K562 (cell line): ENCODE results near the gene CELSR1. TPM values are rescaled to one million over a fixed set of nuclear protein-coding genes. Genes with fewer than 3 reads are reported as not detected.

ENCODE experiments used
- ATAC-seq: fragments of 200-7000 bp; cut with Tn5 transposase; 3 replicates; pipeline ENCODE4 v1.9.1; 2020; ENCODE audit warnings: moderate library complexity
- BruUV-seq: library from RNA; stranded (reverse); fragments of 400-500 nt; replicated peaks from 2 replicates; lab custom pipeline; 2021; lab: Mats Ljungman, UMichigan
- CTCF ChIA-PET: fragments of 300-600 bp; formaldehyde crosslinking; extraction: SDS; loops from one replicate; lab custom pipeline; 2021; ENCODE audit warnings: low intra/inter-chr PET ratio; lab: Yijun Ruan, JAX
- POLR2A ChIA-PET: fragments of 300-600, 350-650 bp; sonication (Branson Sonifier 250); formaldehyde crosslinking; extraction: SDS; loops from one replicate; lab custom pipeline; 2021; ENCODE audit warnings: antibody characterized with exemption, inconsistent platforms; lab: Yijun Ruan, JAX
- DNase-seq, 4 experiments: peaks; one replicate each; pipeline versions ENCODE4 v3.0.0 to v3.0.0-alpha.2; 2011 to 2018; ENCODE audit warnings: low spot score in 3 of 4, mixed read lengths in 3 of 4; ENCODE audit errors: extremely low read depth in 1 of 4
- FAIRE-seq: peaks from 2 replicates; lab custom pipeline; 2011; peaks lifted over from hg19 to GRCh38; lab: Jason Lieb, UNC
- H2AFZ ChIP-seq: 2 replicates; pipeline ENCODE4 v1.6.0; 2011; ENCODE audit warnings: low read depth, low read length, control low read depth, inconsistent platforms
- H3K27ac ChIP-seq: fragments of 200-600 bp; 3 replicates; pipeline ENCODE4 v1.8.0; 2011; ENCODE audit warnings: low read depth, mild to moderate bottlenecking, control low read depth, inconsistent platforms, low read length, moderate library complexity, mixed read lengths; ENCODE audit errors: extremely low read depth
- H3K27me3 ChIP-seq, 2 experiments: fragments of 300-600 bp in 1 of 2; 2 replicates in 1 of 2; 3 replicates in 1 of 2; pipeline versions ENCODE4 v1.6.0 to v1.8.0; 2011; ENCODE audit warnings: inconsistent platforms in 2 of 2, low read length in 2 of 2, mild to moderate bottlenecking in 1 of 2, mixed read lengths in 1 of 2, moderate library complexity in 1 of 2; ENCODE audit not compliant: control insufficient read depth in 2 of 2, insufficient read depth in 2 of 2
- H3K36me3 ChIP-seq: fragments of 300-600 bp; 3 replicates; pipeline ENCODE4 v1.8.0; 2011; ENCODE audit warnings: mild to moderate bottlenecking, low read length, inconsistent platforms; ENCODE audit not compliant: control insufficient read depth, insufficient read depth
- H3K4me1 ChIP-seq, 2 experiments: fragments of 200-600 bp in 1 of 2; replicated peaks in 1 of 2; 2 replicates in 1 of 2; 3 replicates in 1 of 2; pipeline versions ENCODE4 v1.5.1 to v1.8.0; 2011; ENCODE audit warnings: inconsistent platforms in 2 of 2, low read length in 2 of 2, mild to moderate bottlenecking in 1 of 2, mixed read lengths in 1 of 2, moderate library complexity in 1 of 2; ENCODE audit not compliant: control insufficient read depth in 2 of 2, insufficient read depth in 2 of 2
- H3K4me2 ChIP-seq: 2 replicates; pipeline ENCODE4 v1.6.1; 2011; ENCODE audit warnings: low read length, control low read depth, inconsistent platforms, mixed read lengths; ENCODE audit not compliant: insufficient read depth
- H3K4me3 ChIP-seq: fragments of 200-600 bp; sonication (generic), shearing (Covaris generic); 2 replicates; pipeline ENCODE4 v1.5.1; 2016; ENCODE audit warnings: control low read depth, inconsistent platforms
- H3K79me2 ChIP-seq: fragments of 200-600 bp; 3 replicates; pipeline ENCODE4 v1.8.0; 2011; ENCODE audit warnings: low read length, inconsistent platforms; ENCODE audit not compliant: control insufficient read depth, insufficient read depth
- H3K9ac ChIP-seq, 2 experiments: 2 replicates each; pipeline versions ENCODE4 v1.6.0 to v1.6.1; 2011; ENCODE audit warnings: low read depth in 2 of 2, low read length in 2 of 2, control low read depth in 1 of 2, inconsistent platforms in 1 of 2, mild to moderate bottlenecking in 1 of 2, mixed read lengths in 1 of 2; ENCODE audit not compliant: insufficient read depth in 1 of 2
- H3K9me1 ChIP-seq: one replicate; pipeline ENCODE4 v1.6.0; 2011; ENCODE audit warnings: inconsistent platforms, mild to moderate bottlenecking, low read length, moderate library complexity; ENCODE audit not compliant: control insufficient read depth, insufficient read depth
- H3K9me3 ChIP-seq: replicated peaks from 2 replicates; pipeline ENCODE4 v1.5.1; 2011; ENCODE audit warnings: low read depth, low read length, inconsistent platforms; ENCODE audit not compliant: control insufficient read depth, insufficient read depth
- H4K20me1 ChIP-seq: replicated peaks from 2 replicates; pipeline ENCODE4 v1.6.1; 2011; ENCODE audit warnings: low read length, inconsistent platforms, mixed read lengths; ENCODE audit not compliant: control insufficient read depth, insufficient read depth
- ELF2 ChIP-seq: fragments of 250-450 bp; sonication (Bioruptor Pico); IDR thresholded peaks from 2 replicates; pipeline ENCODE4 v1.5.0; 2021; ENCODE audit warnings: mild to moderate bottlenecking
- ERF ChIP-seq: fragments of 450-650 bp; formaldehyde crosslinking; IDR thresholded peaks from 2 replicates; pipeline ENCODE4 v1.4.0; 2020; ENCODE audit warnings: mild to moderate bottlenecking, mixed read lengths
- ESRRB ChIP-seq: fragments of 250-450 bp; sonication (Bioruptor Pico); IDR thresholded peaks from 2 replicates; pipeline ENCODE4 v1.5.0; 2020; ENCODE audit warnings: mild to moderate bottlenecking, moderate library complexity, borderline replicate concordance
- HNRNPL ChIP-seq: fragments of 200-400 bp; formaldehyde crosslinking; IDR thresholded peaks from 2 replicates; pipeline ENCODE4 v1.6.1; 2017; ENCODE audit warnings: low read depth, mild to moderate bottlenecking, low read length
- MAFF ChIP-seq: IDR thresholded peaks from 2 replicates; pipeline ENCODE4 v1.6.1; 2012; ENCODE audit warnings: low read length, improper control_type of control experiment
- MYC ChIP-seq, 2 experiments: fragments of 250-450 bp in 1 of 2; sonication (Bioruptor Pico) in 1 of 2; IDR thresholded peaks; 2 replicates each; pipeline versions ENCODE4 v1.5.1 to v1.6.1; 2012 to 2021; ENCODE audit warnings: low read depth in 2 of 2, borderline replicate concordance in 1 of 2, improper control_type of control experiment in 1 of 2, low read length in 1 of 2, mild to moderate bottlenecking in 1 of 2, moderate library complexity in 1 of 2
- RAD21 ChIP-seq, 2 experiments: fragments of 250-450 bp in 1 of 2; fragments of 450-650 bp in 1 of 2; sonication (Bioruptor Pico) in 1 of 2; formaldehyde crosslinking in 1 of 2; IDR thresholded peaks in 1 of 2; conservative IDR thresholded peaks in 1 of 2; 2 replicates each; pipeline versions ENCODE4 v1.4.0 to v1.8.0; 2020 to 2022; ENCODE audit warnings: mild to moderate bottlenecking in 2 of 2, moderate library complexity in 1 of 2
- SIN3A ChIP-seq, 2 experiments: fragments of 150-350 bp in 1 of 2; IDR thresholded peaks; 2 replicates each; pipeline ENCODE4 v1.6.1; 2011 to 2016; ENCODE audit warnings: borderline replicate concordance in 2 of 2, low read depth in 2 of 2, low read length in 2 of 2, mild to moderate bottlenecking in 2 of 2, moderate library complexity in 2 of 2; ENCODE audit not compliant: control insufficient read depth in 1 of 2
- TAL1 ChIP-seq: fragments of 450-650 bp; IDR thresholded peaks from 2 replicates; pipeline ENCODE4 v1.6.1; 2016; ENCODE audit warnings: mild to moderate bottlenecking
- ZC3H4 ChIP-seq: sonication (generic); formaldehyde crosslinking; IDR thresholded peaks from 2 replicates; pipeline ENCODE4 v1.9.0; 2021; ENCODE audit warnings: missing genetic modification reagents, borderline replicate concordance
- ZNF134 ChIP-seq: fragments of 250-450 bp; sonication (Bioruptor Pico); conservative IDR thresholded peaks from 2 replicates; pipeline ENCODE4 v1.4.0; 2020
- ZNF175 ChIP-seq: fragments of 200-800 bp; sonication (Bioruptor generic); IDR thresholded peaks from 2 replicates; pipeline ENCODE4 v1.6.1; 2016; ENCODE audit warnings: low read depth, mild to moderate bottlenecking, missing genetic modification characterization, missing compliant biosample characterization
- ZNF347 ChIP-seq: fragments of 450-650 bp; formaldehyde crosslinking; IDR thresholded peaks from 2 replicates; pipeline ENCODE4 v1.4.0; 2020; ENCODE audit warnings: low read depth, mild to moderate bottlenecking, moderate library complexity
- WGBS: fragments of 100-300 bp; shearing (Covaris generic); methylation state at CpG from one replicate; pipeline ENCODE4 v1.1.6; 2016; ENCODE audit warnings: low coverage, mixed read lengths; ENCODE audit not compliant: insufficient coverage; ENCODE audit errors: missing lambda C conversion rate; 5-methylcytosine and 5-hydroxymethylcytosine counted together
- in situ Hi-C: fragments of 300-500 bp; cut with MboI; formaldehyde crosslinking; loops from 4 replicates; pipeline ENCODE4 v1.15.0; 2018; ENCODE audit warnings: inconsistent platforms, mixed read lengths
- intact Hi-C: fragments of 100-400 bp; cut with micrococcal nuclease; formaldehyde crosslinking; loops from 2 replicates; pipeline ENCODE4 v1.14.2; 2022
- polyA plus RNA-seq, 8 experiments: library from polyadenylated mRNA; depleted of rRNA in 4 of 8; stranded (reverse) in 5 of 8; unstranded in 3 of 8; fragments of >200 nt; fragmentation: Nextera tagmentation in 2 of 8; fragmentation: Illumina TruSeq in 1 of 8; extraction: Ambion mirVana in 2 of 8; extraction: Trizol in 1 of 8; gene quantifications; 2 replicates each; pipeline versions ENCODE4 v1.2.1 to v1.2.3, GENCODE V29; 2011 to 2014; ENCODE audit warnings: inconsistent platforms in 1 of 8, missing spikeins in 1 of 8
- total RNA-seq, 7 experiments: library from RNA; depleted of rRNA in 6 of 7; stranded (reverse); fragments of >200 nt in 6 of 7; fragmentation: Illumina TruSeq in 2 of 7; extraction: Trizol in 2 of 7; gene quantifications; 2 replicates each; pipeline versions ENCODE4 v1.2.1 to v1.2.3, GENCODE V29; 2011 to 2021; ENCODE audit warnings: low replicate concordance in 1 of 7
- TF ChIP-seq, protein P1 (sequence below): sonication (generic); formaldehyde crosslinking; IDR thresholded peaks from 2 replicates; pipeline ENCODE4 v1.8.0; 2022; ENCODE audit warnings: missing genetic modification reagents, mild to moderate bottlenecking, moderate library complexity, borderline replicate concordance

The CELSR1 gene
- total and polyA plus RNA-seq, 9 of the 15 experiments (the other 6 are each of a cell fraction or from before 2014, with no cell fraction given), result under 0.01 to 0.09 TPM; not detected in 7

DNA sequence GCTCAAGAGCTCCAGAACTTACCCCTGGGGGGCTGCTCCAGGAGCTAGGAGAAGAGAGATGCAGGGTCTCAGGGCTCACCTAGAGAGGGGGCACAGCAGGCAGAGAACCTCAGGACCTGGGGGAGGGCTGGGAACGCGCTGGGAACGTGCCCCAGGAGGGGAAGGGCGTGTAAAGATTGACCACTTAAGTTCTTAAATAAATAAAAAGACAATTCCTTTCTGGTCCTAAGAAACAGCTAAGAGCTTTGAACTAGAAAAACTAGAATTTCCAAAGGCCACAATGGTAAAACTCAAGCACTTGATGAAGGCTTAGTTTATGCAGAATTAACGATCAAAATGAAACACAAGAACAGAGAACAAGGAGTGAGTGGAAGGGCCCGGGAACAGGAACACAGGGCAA lies 89.1 kb downstream of the CELSR1 start:
- no peak for ATAC-seq
- Histone ChIP-seq H2AFZ (no peak overlapping the region), H3K27ac (no peak overlapping the region), H3K79me2 (no peaks in the 10 kb centered on the region), H3K4me3 (no peak overlapping the region), H4K20me1 (peaks cover 4% of the 10 kb centered on the region; the same call in 1 of the 2 replicates), H3K4me1 (peaks cover 0 to 12% of the 10 kb centered on the region in 2 experiments; a peak in 2 of 5 replicates), H3K4me2 (no peak overlapping the region), H3K36me3 (no peaks in the 10 kb centered on the region), H3K27me3 (peaks cover 10 to 53% of the 10 kb centered on the region in 2 experiments; a peak in 3 of 5 replicates), H3K9me1 (no peaks in the 10 kb centered on the region), H3K9ac (no peak overlapping the region), H3K9me3 (no peaks in the 10 kb centered on the region)
- WGBS, result 2% methylated on average over 5 of the region's 6 CpGs
- CTCF ChIA-PET, result no interaction called here
- no TSS peak for BruUV-seq
- in situ Hi-C loops (no loop called here), intact Hi-C loops (no loop called here)
- POLR2A ChIA-PET, result interaction anchor here (1.1 kb wide), 1 partner anchor 41 kb away, joined by 4 read pairs; no protein-coding TSS in a partner anchor
- DNase-seq, result no peak
- TF ChIP-seq MYC (IDR thresholded peaks at IDR 0.05; ENCODE audit: low read depth, low read length) (no peak), MYC (CRISPR knock-in tag; IDR thresholded peaks at IDR 0.05; ENCODE audit: borderline replicate concordance, low read depth) (no peak), SIN3A (IDR thresholded peaks at IDR 0.05; ENCODE audit: borderline replicate concordance in 2 of 2, control insufficient read depth in 1 of 2, low read depth in 2 of 2, low read length in 2 of 2) (no peak), ZNF134 (no peak), ZC3H4 (no peak), MAFF (no peak), ERF (CRISPR knock-in tag) (no peak), TAL1 (no peak), HNRNPL (no peak), ZNF175 (no peak), ESRRB (CRISPR knock-in tag) (no peak), ELF2 (CRISPR knock-in tag) (no peak), ZNF347 (CRISPR knock-in tag) (no peak), RAD21 (CRISPR knock-in tag; conservative IDR thresholded peaks at IDR 0.05 in 1 of 2, IDR thresholded peaks at IDR 0.05 in 1 of 2) (no peak)
- TF ChIP-seq, protein P1, sequence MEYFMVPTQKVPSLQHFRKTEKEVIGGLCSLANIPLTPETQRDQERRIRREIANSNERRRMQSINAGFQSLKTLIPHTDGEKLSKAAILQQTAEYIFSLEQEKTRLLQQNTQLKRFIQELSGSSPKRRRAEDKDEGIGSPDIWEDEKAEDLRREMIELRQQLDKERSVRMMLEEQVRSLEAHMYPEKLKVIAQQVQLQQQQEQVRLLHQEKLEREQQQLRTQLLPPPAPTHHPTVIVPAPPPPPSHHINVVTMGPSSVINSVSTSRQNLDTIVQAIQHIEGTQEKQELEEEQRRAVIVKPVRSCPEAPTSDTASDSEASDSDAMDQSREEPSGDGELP (CRISPR knock-in tag), result no peak
- no peak for FAIRE-seq
